GM12875 (cell line): ENCODE results near the gene ATP2B3.

Experiments
- H3K4me3 ChIP-seq: one replicate; pipeline ENCODE4 v1.5.1; 2011; ENCODE audit warnings: low read depth, low read length, control low read depth
- CTCF ChIP-seq: IDR thresholded peaks from 2 replicates; pipeline ENCODE4 v1.5.1; 2011; ENCODE audit warnings: low read depth, mild to moderate bottlenecking, control low read depth, inconsistent platforms, low read length, moderate library complexity, borderline replicate concordance; ENCODE audit not compliant: insufficient read depth

Gene ATP2B3

DNA sequence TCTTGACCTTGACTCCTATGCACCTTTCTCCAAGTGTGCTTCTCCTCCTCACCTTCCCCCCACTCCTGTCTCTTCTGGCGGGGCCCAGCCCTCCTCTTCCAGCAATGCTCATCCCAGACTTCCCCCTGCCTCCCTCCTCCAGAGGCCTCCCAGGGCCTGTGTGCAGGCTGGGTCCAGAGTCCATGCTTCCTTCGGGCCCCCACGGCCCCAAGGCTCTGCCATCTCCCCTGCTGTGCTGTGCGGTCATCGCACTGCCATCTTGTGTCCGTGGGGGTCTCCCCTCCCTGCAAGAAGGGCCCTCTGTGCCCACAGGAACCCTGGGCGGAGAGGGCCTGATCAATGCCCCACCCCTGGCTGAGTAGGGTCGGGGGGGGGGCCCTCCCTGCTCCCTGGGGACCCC, 27.3 kb downstream of the ATP2B3 start:
- TF ChIP-seq CTCF = no peak
- H3K4me3 ChIP-seq = no peak overlapping the region

DNA sequence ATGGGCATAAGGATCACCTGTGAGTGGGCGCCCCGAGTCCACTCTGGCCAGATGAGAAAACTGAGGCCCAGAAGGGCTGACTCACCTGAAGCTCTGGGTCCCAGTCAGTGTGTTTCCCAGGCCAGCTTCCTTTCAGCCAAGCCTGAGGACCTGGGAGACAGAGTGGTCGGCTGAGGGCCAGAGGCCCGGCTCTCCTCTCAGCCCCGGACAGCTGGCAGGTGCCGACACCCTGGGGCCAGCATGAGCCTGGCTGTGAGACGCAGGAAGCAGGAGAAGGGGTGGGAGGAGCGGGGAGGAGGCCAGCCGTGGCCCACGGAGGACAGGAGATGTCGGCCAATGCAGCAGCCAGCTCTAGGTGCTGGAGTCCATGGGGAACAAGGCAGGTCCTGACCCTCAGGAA, 28.9 kb downstream of the ATP2B3 start:
- no peak for TF ChIP-seq CTCF
- no peak overlapping the region for H3K4me3 ChIP-seq

- TF ChIP-seq CTCF = no peak
- no peak overlapping the region for H3K4me3 ChIP-seq
These were observed 29.8 kb downstream of the ATP2B3 start for GRCh38 chrX:153547195-153547594.

- no peak for TF ChIP-seq CTCF
- H3K4me3 ChIP-seq = no peak overlapping the region
These were observed 31.8 kb downstream of the ATP2B3 start for GRCh38 chrX:153549231-153549630.

DNA sequence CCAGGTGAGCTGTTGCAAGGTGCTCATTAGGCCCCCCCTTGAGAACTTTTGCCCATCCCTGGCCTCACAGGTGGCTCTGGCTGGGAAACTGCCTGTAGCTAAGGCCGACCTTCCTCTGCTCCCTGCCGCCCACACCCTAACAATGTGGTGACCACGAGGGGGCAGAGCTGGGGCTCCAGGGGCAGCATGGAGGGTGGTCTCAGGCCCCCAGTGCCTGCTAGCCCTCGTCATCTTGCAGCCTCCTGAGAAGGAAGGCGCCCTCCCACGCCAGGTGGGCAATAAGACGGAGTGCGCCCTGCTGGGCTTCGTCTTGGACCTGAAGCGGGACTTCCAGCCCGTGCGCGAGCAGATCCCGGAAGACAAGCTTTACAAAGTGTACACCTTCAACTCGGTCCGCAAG, 32.4 kb downstream of the ATP2B3 start:
- TF ChIP-seq CTCF = no peak
- H3K4me3 ChIP-seq = no peak overlapping the region

DNA sequence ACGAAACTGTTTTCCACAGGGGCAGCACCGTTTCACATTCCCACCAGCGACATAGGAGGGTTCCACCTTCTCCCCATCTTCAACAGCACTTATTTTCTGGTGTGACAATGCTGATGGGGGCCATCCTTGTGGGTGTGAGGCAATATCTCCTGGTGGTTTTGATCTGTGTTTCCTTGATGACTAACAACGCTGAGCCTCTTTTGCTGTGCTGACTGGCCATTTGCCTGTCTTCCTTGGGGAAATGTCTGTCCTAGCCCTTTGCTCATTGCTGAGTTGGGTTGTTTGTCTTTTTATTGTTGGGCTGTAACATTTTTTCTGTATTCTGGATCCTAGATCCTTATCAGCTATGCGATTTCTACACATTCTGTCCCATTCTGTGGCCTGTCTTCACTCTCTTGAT, 33.7 kb downstream of the ATP2B3 start:
- TF ChIP-seq CTCF = no peak
- no peak overlapping the region for H3K4me3 ChIP-seq

DNA sequence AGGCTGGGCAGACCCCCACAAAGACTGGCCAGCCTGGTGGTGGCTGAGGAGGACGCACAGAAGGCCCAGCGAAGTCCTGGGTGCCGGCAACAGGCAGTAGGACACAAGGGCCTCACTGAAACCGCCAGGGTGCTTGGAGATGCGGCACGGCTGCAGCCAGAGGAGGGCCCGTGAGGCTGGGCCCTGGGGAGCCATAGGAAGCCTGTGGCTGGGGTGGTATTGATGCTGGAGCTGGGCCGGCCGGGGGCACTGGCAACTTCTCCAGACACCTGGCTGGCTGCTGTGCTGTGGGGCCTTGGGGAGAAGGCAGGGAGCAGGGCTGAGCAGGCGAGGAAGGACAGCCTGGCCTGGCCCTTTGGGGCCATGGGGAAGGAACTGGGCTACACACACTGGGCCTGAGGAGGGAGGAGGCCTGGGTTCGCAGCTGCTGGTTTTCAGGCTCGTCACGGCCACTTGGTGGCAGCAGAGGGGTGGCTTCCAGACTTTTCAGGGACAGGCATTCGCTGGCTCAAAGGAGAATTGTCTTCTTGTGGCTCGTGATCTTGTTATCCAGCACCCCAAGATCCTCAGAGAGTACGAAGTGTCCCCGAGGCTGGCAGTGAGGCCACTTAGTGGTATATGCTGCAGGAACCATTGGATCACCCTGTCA, 37.2 kb downstream of the ATP2B3 start:
- peak; percentile 82 for TF ChIP-seq CTCF
- no peak overlapping the region for H3K4me3 ChIP-seq
